SK-N-SH (cell line): Measurements from ENCODE around the gene KNL1. TPM values are rescaled to one million over a fixed set of nuclear protein-coding genes. Genes with fewer than 3 reads are reported as not detected.
"Not testable (repeated sequence)": the region's sequence is repeated elsewhere in the genome, so short reads cannot be mapped to it uniquely, and the experiment has no call there.

Experiments used
- CTCF ChIA-PET: fragments of 300-600, 350-600 bp; formaldehyde crosslinking; extraction: SDS; loops from one replicate; lab custom pipeline; 2021; lab: Yijun Ruan, JAX
- POLR2A ChIA-PET: fragments of 350-600 bp; sonication (Branson Sonifier 250); formaldehyde crosslinking; extraction: SDS; loops from one replicate; lab custom pipeline; 2020; ENCODE audit warnings: antibody characterized with exemption, inconsistent platforms; lab: Yijun Ruan, JAX
- DNase-seq: peaks from one replicate; pipeline ENCODE4 v3.0.0; 2012
- H2AFZ ChIP-seq: fragments of 200-600 bp; sonication (generic); 2 replicates; pipeline ENCODE4 v1.8.1; 2016; ENCODE audit warnings: antibody characterized with exemption, mild to moderate bottlenecking, low read depth
- H3F3A ChIP-seq: fragments of 200-600 bp; sonication (generic); replicated peaks from 2 replicates; pipeline ENCODE3; 2016; ENCODE audit warnings: antibody characterized with exemption, mild to moderate bottlenecking; ENCODE audit not compliant: insufficient read depth
- H3K27ac ChIP-seq, 2 experiments: fragments of 200-500 bp in 1 of 2; fragments of 200-600 bp in 1 of 2; sonication (Bioruptor generic) in 1 of 2; sonication (generic), shearing (Covaris generic) in 1 of 2; 2 replicates each; pipeline versions ENCODE4 v1.5.1 to v1.6.1; 2014 to 2016; ENCODE audit warnings: low read depth in 2 of 2, inconsistent platforms in 1 of 2, low read length in 1 of 2, mild to moderate bottlenecking in 1 of 2, mixed read lengths in 1 of 2
- H3K27me3 ChIP-seq: fragments of 200-600 bp; sonication (generic), shearing (Covaris generic); 2 replicates; pipeline ENCODE4 v1.6.1; 2016; ENCODE audit warnings: mixed run types; ENCODE audit not compliant: insufficient read depth
- H3K36me3 ChIP-seq, 2 experiments: fragments of 200-500 bp in 1 of 2; fragments of 200-600 bp in 1 of 2; sonication (Bioruptor generic) in 1 of 2; sonication (generic) in 1 of 2; replicated peaks in 1 of 2; 2 replicates each; pipeline versions ENCODE3 to v1.5.1; 2014 to 2016; ENCODE audit warnings: low read length in 1 of 2, mild to moderate bottlenecking in 1 of 2; ENCODE audit not compliant: insufficient read depth in 2 of 2, control insufficient read depth in 1 of 2
- H3K4me1 ChIP-seq, 2 experiments: fragments of 200-500 bp in 1 of 2; fragments of 200-600 bp in 1 of 2; sonication (Bioruptor generic) in 1 of 2; sonication (generic), shearing (Covaris generic) in 1 of 2; 2 replicates each; pipeline versions ENCODE4 v1.5.1 to v1.6.1; 2014 to 2016; ENCODE audit warnings: low read depth in 1 of 2, low read length in 1 of 2, mixed run types in 1 of 2; ENCODE audit not compliant: insufficient read depth in 2 of 2, control insufficient read depth in 1 of 2
- H3K4me2 ChIP-seq: fragments of 200-600 bp; sonication (generic), shearing (Covaris generic); 2 replicates; pipeline ENCODE4 v1.6.1; 2017; ENCODE audit warnings: mixed run types
- H3K4me3 ChIP-seq, 2 experiments: fragments of 200-500 bp in 1 of 2; fragments of 200-600 bp in 1 of 2; sonication (Bioruptor generic) in 1 of 2; sonication (generic), shearing (Covaris generic) in 1 of 2; 2 replicates each; pipeline versions ENCODE4 v1.5.1 to v1.8.1; 2014 to 2016; ENCODE audit warnings: low read depth in 2 of 2, inconsistent platforms in 1 of 2, low read length in 1 of 2, mild to moderate bottlenecking in 1 of 2, mixed read lengths in 1 of 2, moderate library complexity in 1 of 2
- H3K79me2 ChIP-seq: fragments of 200-600 bp; sonication (generic); 2 replicates; pipeline ENCODE4 v1.8.1; 2017; ENCODE audit warnings: mild to moderate bottlenecking; ENCODE audit not compliant: insufficient read depth
- H3K9ac ChIP-seq: fragments of 200-600 bp; sonication (generic); 2 replicates; pipeline ENCODE4 v1.6.1; 2017; ENCODE audit warnings: mixed run types
- H3K9me2 ChIP-seq: fragments of 200-600 bp; sonication (generic); 2 replicates; pipeline ENCODE4 v1.6.1; 2017; ENCODE audit warnings: mixed run types
- H3K9me3 ChIP-seq: fragments of 200-600 bp; sonication (generic); 2 replicates; pipeline ENCODE4 v1.6.1; 2017; ENCODE audit warnings: mixed run types, mild to moderate bottlenecking, moderate library complexity
- H4K20me1 ChIP-seq: fragments of 200-600 bp; sonication (generic); 2 replicates; pipeline ENCODE4 v1.6.1; 2017; ENCODE audit warnings: mild to moderate bottlenecking, mixed run types; ENCODE audit not compliant: insufficient read depth
- CHD2 ChIP-seq: fragments of 150-350 bp; IDR thresholded peaks from 2 replicates; pipeline ENCODE4 v1.6.1; 2018; ENCODE audit warnings: low read length; ENCODE audit not compliant: partially characterized antibody
- CTCF ChIP-seq: fragments of 200-600 bp; sonication (generic); IDR thresholded peaks from 2 replicates; pipeline ENCODE4 v1.6.1; 2017; ENCODE audit warnings: antibody characterized with exemption, mild to moderate bottlenecking, moderate library complexity
- EP300 ChIP-seq, 2 experiments: IDR thresholded peaks; 2 replicates each; pipeline versions ENCODE4 v1.4.0 to v1.6.1; 2012; ENCODE audit warnings: borderline replicate concordance in 1 of 2, low read depth in 1 of 2, low read length in 1 of 2
- FOXJ3 ChIP-seq: sonication (generic); formaldehyde crosslinking; IDR thresholded peaks from 2 replicates; pipeline ENCODE4 v1.5.1; 2020; ENCODE audit warnings: mild to moderate bottlenecking, missing genetic modification reagents
- GATA2 ChIP-seq: sonication (generic); formaldehyde crosslinking; IDR thresholded peaks from 2 replicates; pipeline ENCODE4 v1.5.0; 2020; ENCODE audit warnings: mild to moderate bottlenecking, missing genetic modification reagents
- MXI1 ChIP-seq: IDR thresholded peaks from 2 replicates; pipeline ENCODE4 v1.6.1; 2012; ENCODE audit warnings: mild to moderate bottlenecking, low read depth, low read length, improper control_type of control experiment
- NFIC ChIP-seq: IDR thresholded peaks from 2 replicates; pipeline ENCODE4 v1.4.0; 2012; ENCODE audit warnings: borderline replicate concordance
- NRF1 ChIP-seq: IDR thresholded peaks from 2 replicates; pipeline ENCODE4 v1.6.1; 2012; ENCODE audit warnings: low read depth, mild to moderate bottlenecking, low read length
- POLR2AphosphoS5 ChIP-seq: IDR thresholded peaks from 2 replicates; pipeline ENCODE4 v1.6.1; 2012; ENCODE audit warnings: low read depth, low read length
- RAD21 ChIP-seq: IDR thresholded peaks from 2 replicates; pipeline ENCODE4 v1.6.1; 2012; ENCODE audit warnings: mild to moderate bottlenecking, low read length
- RCOR1 ChIP-seq: fragments of 150-350 bp; IDR thresholded peaks from 2 replicates; pipeline ENCODE4 v1.6.1; 2017; ENCODE audit warnings: antibody characterized with exemption, low read length
- RFX5 ChIP-seq: IDR thresholded peaks from 2 replicates; pipeline ENCODE4 v1.6.1; 2012; ENCODE audit warnings: mild to moderate bottlenecking, improper control_type of control experiment, low read length
- SMC3 ChIP-seq: IDR thresholded peaks from 2 replicates; pipeline ENCODE4 v1.6.1; 2012; ENCODE audit warnings: low read depth, low read length, improper control_type of control experiment
- TAF1 ChIP-seq: IDR thresholded peaks from 2 replicates; pipeline ENCODE4 v1.6.1; 2012; ENCODE audit warnings: low read depth, mild to moderate bottlenecking, low read length, moderate library complexity, borderline replicate concordance
- USF2 ChIP-seq: fragments of 150-350 bp; IDR thresholded peaks from 2 replicates; pipeline ENCODE4 v1.6.1; 2017; ENCODE audit warnings: antibody characterized with exemption, low read length, low read depth, borderline replicate concordance
- WGBS: methylation state at CpG from one replicate; pipeline ENCODE4 v1.1.6; 2017; ENCODE audit warnings: low lambda C conversion rate; 5-methylcytosine and 5-hydroxymethylcytosine counted together
- polyA plus RNA-seq, 3 experiments: library from polyadenylated mRNA; depleted of rRNA; stranded (reverse); fragments of >200 nt; gene quantifications; 2 replicates each; pipeline ENCODE4 v1.2.3, GENCODE V29; 2012

The KNL1 gene
- polyA plus RNA-seq, 1 of the 3 experiments (the other 2 are of a cell fraction): 1.6 TPM

- ChIA-PET CTCF (no interaction called here), POLR2A (no interaction called here)
- no peaks in the 10 kb centered on the region for H3K27me3 ChIP-seq
These were observed 18.9 kb upstream of the KNL1 start for GRCh38 chr15:40575113-40575512.

GRCh38 chr15:40576914-40577313 is 17.1 kb upstream of the KNL1 start:
- CTCF ChIA-PET, H3K4me2 ChIP-seq, H4K20me1 ChIP-seq, H3K9ac ChIP-seq, H2AFZ ChIP-seq, H3K27me3 ChIP-seq, POLR2A ChIA-PET, H3K4me1 ChIP-seq, H3K4me3 ChIP-seq, H3K9me2 ChIP-seq, H3K9me3 ChIP-seq, DNase-seq, H3K27ac ChIP-seq, H3K79me2 ChIP-seq: not testable (repeated sequence)
- 99% methylated on average over 5 of the region's 5 CpGs for WGBS
- Histone ChIP-seq H3F3A (peaks cover 19% of the 10 kb centered on the region), H3K36me3 (peaks cover 16 to 17% of the 10 kb centered on the region in 2 experiments)

More at GRCh38 chr15:40575113-40575512, 18.9 kb upstream of the KNL1 start:
- peaks cover 4 to 5% of the 10 kb centered on the region in 2 experiments; a peak in 2 of 4 replicates for H3K4me1 ChIP-seq
- no peak overlapping the region for H3K9ac ChIP-seq
- peaks cover 23% of the 10 kb centered on the region for H3K79me2 ChIP-seq
- H3F3A ChIP-seq: peaks cover 19% of the 10 kb centered on the region
- H3K4me3 ChIP-seq: no peak overlapping the region
- H3K9me2 ChIP-seq: no peaks in the 10 kb centered on the region
- no peaks in the 10 kb centered on the region for H3K9me3 ChIP-seq
- H3K27ac ChIP-seq: no peak overlapping the region
- peaks cover 16 to 24% of the 10 kb centered on the region in 2 experiments for H3K36me3 ChIP-seq
- H3K4me2 ChIP-seq: no peak overlapping the region
- TF ChIP-seq USF2 (no peak), RAD21 (no peak), FOXJ3 (CRISPR knock-in tag) (no peak), POLR2AphosphoS5 (no peak), GATA2 (CRISPR knock-in tag) (no peak), EP300 (IDR thresholded peaks at IDR 0.05; ENCODE audit: borderline replicate concordance in 1 of 2, low read depth in 1 of 2, low read length in 1 of 2) (no peak), CTCF (no peak), SMC3 (no peak), NFIC (no peak), NRF1 (no peak), RFX5 (no peak), CHD2 (no peak), TAF1 (no peak), MXI1 (no peak), RCOR1 (no peak)
- no peak for DNase-seq
- no peaks in the 10 kb centered on the region for H4K20me1 ChIP-seq
- no peak overlapping the region for H2AFZ ChIP-seq
